HG02981 (cell line): ENCODE data around the gene TULP4.
A peak's percentile ranks its signal among the peaks of the same experiment; 100 is the strongest.
"Not testable (repeated sequence)": the region's sequence is repeated elsewhere in the genome, so short reads cannot be mapped to it uniquely, and the experiment has no call there.

Experiments used
- ATAC-seq: cut with Tn5 transposase; IDR thresholded peaks from one replicate; pipeline ENCODE4 v1.9.1; 2021; ENCODE audit warnings: mild to moderate bottlenecking, moderate library complexity; ENCODE audit not compliant: unreplicated experiment

The TULP4 gene

GRCh38 chr6:158293122-158293521 is 19.1 kb upstream of the TULP4 start:
- ATAC-seq = no peak

- not testable (repeated sequence) for ATAC-seq
Measured at GRCh38 chr6:158295976-158296853, 16.1 kb upstream of the TULP4 start.

- not testable (repeated sequence) for ATAC-seq
Measured at GRCh38 chr6:158296854-158297324, 15.4 kb upstream of the TULP4 start.

- not testable (repeated sequence) for ATAC-seq
Measured at GRCh38 chr6:158297657-158298056, 14.6 kb upstream of the TULP4 start.

- not testable (repeated sequence) for ATAC-seq
Measured at GRCh38 chr6:158300306-158301143, 11.7 kb upstream of the TULP4 start.

GRCh38 chr6:158301561-158301960 is 10.7 kb upstream of the TULP4 start:
- not testable (repeated sequence) for ATAC-seq

GRCh38 chr6:158302195-158302796 is 10.0 kb upstream of the TULP4 start:
- ATAC-seq = not testable (repeated sequence)

- ATAC-seq = no peak
Measured at GRCh38 chr6:158303210-158303731, 9.0 kb upstream of the TULP4 start.

- no peak for ATAC-seq
Measured at GRCh38 chr6:158304254-158304653, 8.0 kb upstream of the TULP4 start.

- ATAC-seq = no peak
Measured at GRCh38 chr6:158309814-158310213, 2.5 kb upstream of the TULP4 start.

- ATAC-seq = no peak
Measured at GRCh38 chr6:158311193-158311592, 1.1 kb upstream of the TULP4 start.

GRCh38 chr6:158311626-158312025 is 639 bp upstream of the TULP4 start:
- ATAC-seq = no peak

GRCh38 chr6:158312672-158313397 is 570 bp downstream of the TULP4 start:
- no peak for ATAC-seq

- peak; percentile 70 for ATAC-seq
Measured at GRCh38 chr6:158313989-158314388, 1.7 kb downstream of the TULP4 start.

GRCh38 chr6:158314737-158315136 is 2.5 kb downstream of the TULP4 start:
- ATAC-seq = no peak

- ATAC-seq = no peak
Measured at GRCh38 chr6:158316022-158316421, 3.8 kb downstream of the TULP4 start.

GRCh38 chr6:158321960-158322359 is 9.7 kb downstream of the TULP4 start:
- no peak for ATAC-seq

GRCh38 chr6:158322400-158322723 is 10.1 kb downstream of the TULP4 start:
- no peak for ATAC-seq

- peak; percentile 68 for ATAC-seq
Measured at GRCh38 chr6:158322724-158323560, 10.7 kb downstream of the TULP4 start.

GRCh38 chr6:158323561-158323958 is 11.3 kb downstream of the TULP4 start:
- ATAC-seq = peak; percentile 44
